Embryonic facial prominence (tissue), 1 donor: Measurements from ENCODE around the gene PDE6B.
"Not testable (repeated sequence)": the region's sequence is repeated elsewhere in the genome, so short reads cannot be mapped to it uniquely, and the experiment has no call there.

Experiments
- DNase-seq: peaks from one replicate; pipeline ENCODE4 v3.0.0-alpha.2; 2016; ENCODE audit errors: extremely low spot score

Gene PDE6B

DNA sequence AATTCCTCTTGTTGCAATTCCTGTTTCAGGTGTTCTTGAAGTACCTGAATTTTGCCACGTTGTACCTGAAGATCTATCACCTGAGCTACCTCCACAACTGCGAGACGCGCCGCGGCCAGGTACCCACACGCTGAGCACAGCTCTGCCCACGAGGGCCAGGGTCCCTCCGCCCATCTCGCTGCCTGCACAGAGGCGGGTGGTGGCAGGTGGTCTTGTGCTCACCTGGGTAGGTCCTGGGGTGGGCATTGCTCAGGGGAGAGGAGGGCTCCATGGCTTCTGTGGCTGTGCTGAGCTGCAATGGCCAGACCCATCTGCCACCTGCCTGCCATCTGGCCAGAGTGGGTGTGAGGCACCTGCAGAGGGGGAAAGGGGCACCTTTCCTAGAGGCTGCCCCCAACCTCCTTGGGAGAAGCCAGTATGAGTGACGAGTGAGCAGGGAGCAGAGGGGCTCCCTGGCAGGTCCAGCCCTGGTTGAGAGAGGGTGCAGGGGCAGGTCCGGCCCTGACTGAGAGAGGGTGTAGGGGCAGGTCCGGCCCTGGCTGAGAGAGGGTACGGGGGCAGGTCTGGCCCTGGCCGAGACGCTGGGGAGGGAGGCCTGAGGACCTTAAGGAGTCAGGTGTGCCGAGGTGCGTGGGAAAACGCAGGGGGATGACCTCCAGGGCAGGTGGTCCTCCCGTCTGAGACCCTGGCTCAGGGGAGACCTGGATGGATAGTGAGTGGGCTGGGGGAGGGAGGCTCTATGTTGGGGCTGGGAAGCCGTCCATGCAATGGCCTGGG lies 10.7 kb downstream of the PDE6B start:
- DNase-seq, result no peak

DNA sequence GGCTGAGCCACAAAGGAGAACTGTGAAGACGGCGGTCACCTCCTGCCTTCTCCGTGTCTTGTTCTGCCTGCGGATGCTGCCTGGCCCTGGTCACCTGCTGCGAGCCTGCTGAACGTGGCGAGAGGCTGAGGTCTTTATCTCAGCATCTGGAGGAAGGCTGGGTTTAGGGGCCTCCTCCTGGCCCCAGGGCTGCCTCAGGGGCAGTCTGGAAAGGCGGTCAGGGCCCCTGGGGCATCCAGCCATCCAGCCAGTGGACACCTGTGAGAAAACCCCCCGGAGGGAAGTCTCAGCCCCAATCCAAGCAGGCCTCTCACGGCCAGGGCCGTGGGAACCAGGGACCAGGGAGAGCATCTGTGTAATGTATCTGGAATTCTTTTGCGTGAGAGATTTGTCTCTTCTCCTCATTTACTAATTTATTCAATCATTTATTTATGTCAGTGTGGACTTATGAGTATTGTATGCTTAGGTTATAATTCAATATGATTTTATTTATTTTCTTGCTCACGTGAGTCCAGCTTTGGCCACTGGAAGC lies 11.3 kb downstream of the PDE6B start:
- no peak for DNase-seq

DNA sequence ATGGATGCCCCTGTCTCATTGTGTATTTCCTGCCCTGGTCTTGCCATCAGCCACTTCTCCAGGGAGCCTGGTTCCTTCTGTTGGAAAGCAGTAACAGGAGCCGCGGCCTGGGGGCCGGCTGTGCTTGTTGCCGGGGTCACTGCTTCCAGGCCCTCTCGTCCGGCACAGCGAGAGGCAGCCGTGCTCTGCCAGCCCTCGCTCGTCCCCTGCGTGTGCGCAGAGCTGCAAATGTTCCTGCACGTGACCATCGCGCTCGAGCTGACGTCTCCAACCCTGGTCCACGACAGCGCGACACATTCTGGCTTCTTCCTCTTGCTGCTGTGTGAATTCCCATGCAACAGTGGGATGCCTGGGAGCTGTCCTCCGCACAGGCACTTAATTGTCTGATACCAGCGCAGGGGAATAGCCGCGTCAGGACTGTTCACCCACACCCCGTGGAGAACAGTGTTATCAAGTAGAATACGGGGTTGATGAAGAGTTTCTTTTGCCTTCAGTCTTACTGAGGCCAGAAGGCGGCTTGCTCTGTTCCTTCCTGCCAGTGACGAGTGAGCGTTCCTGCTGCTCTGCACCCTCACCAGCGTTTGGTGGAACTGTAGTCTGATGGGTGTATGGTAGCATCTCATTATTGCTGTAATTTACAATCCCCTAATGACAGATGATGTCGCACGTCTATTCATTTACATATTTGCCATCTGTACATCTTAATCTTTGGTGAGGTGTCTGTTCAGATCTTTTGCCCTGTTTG lies 12.3 kb downstream of the PDE6B start:
- no peak for DNase-seq

DNA sequence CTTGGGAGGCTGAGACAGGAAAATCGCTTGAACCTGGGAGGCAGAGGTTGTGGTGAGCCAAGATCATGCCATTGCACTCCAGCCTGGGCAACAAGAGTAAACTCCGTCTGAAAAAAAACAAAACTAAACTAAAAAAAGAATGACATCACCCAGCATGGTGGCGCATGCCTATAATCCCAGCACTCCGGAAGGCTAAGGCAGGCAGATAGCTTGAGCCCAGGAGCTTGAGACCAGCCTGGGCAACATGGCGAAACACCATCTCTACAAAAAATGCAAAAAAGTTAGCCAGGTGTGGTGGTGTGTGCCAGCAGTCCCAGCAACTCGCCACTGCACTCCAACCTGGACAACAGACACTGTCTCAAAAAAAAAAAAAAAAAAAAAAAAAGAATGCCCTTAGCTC lies 17.0 kb downstream of the PDE6B start:
- not testable (repeated sequence) for DNase-seq

DNA sequence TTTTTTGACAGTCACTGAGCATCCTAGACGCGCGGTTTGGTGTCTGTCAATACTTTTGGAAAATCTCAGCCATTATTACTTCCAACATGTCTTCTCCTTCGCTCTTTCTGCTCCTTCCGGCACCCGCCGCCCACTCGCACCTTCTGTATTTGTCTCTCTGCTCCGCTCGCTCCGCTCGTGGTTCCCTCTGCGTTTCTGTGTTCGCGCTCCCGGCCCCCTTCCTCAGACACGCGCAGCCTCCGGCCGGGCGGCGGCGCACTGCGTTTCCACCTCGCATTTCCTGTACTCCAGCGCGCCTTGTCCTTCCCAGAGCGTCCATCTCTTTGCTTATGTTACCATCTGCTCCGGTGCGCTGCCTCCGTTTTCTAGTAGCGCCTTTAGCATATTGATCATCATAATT lies 21.1 kb downstream of the PDE6B start:
- DNase-seq, result no peak

DNA sequence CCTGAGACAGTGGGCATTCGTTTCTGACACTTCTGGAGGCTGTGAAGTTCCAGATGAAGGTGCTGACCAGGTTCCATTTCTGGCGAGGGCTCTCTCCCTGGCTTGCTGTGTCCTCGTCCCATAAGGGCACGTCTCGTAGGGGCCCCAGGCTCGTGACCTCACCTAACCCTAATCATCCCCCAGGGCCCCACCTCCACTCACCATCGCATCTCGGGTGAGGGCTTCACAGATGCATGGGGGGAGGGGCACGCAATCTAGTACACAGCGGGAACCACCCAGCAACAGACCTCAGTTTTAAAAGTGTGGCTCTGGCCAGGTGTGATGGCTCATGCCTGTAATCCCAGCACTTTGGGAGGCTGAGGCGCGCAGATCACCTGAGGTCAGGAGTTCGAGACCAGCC lies 22.1 kb downstream of the PDE6B start:
- DNase-seq, result no peak

DNA sequence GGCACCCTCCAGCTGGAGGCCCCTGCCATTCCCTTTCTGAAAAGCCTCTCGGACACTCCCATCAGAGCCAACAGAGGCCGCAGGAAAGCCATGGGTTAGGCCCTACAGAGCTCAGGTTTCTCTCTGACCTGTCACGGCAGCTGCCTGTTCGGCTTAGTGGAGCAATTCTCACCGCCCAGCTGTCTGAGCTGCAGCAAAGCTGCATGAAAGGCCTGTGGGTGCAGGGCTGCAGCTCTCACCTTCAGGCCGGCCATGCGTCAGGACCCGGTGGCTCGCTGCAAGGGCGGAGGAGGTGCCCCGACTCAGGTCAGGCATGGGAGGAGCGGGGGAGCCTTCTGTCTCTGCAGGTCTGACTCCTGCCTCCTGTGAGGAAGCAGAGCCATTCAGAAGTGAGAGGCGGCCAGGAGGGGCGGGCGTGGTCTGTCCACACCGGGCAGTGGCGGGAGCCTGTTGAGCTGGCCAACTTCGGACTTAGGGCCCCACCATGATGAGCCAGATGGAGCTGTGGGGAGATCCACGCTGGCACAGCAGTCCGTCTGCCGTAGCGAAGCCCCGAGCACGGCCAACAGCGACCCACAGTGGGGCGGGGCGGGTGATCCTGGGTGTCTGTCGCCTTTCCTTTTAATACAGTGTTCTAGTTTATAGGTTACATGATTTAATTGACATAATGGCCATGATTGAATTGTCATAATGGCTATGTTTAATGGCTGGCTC lies 23.4 kb downstream of the PDE6B start:
- DNase-seq, result no peak

DNA sequence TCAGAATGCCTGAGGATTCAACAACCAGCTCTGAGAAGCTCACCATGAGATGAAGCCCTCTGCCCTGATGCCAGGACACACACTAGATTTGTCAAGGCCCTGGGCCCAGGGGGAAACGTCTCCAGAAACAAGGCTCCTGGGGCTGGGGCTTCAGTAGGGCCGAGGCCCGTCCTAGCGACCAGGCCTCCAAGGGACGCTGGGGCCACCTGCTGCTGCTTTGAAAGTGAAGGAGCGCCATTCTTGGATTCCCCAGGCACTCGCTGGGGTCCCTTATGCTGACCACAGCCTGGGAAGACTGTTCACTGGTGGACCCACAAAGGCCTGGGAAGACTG lies 23.9 kb downstream of the PDE6B start:
- no peak for DNase-seq

DNA sequence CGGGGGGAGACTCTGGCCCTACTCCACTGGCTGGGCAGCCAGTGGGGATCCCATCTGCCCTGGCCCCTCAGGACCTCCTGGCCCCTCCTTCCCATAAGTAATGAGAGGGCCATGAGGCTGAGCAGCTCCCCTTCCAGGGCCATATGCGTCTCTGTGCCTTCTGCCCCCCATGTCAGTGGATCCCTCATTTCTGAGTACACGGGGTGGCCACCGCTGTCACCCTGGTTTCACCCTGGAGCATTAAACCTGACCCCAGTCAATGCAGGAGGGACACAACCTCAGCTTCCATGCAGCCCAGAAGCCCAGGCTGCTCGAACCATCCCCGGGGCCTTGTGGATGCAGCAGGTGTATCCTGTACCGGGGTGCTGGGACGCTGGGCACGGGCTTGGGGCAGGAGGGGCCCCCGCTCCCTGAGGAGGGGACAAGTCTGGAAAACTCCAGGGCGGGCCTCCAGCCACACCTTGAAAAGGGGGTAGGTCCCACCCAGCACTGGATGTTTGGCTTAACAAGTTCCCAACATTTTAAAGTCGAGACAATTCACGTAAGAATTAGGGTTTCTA lies 24.5 kb downstream of the PDE6B start:
- no peak for DNase-seq

DNA sequence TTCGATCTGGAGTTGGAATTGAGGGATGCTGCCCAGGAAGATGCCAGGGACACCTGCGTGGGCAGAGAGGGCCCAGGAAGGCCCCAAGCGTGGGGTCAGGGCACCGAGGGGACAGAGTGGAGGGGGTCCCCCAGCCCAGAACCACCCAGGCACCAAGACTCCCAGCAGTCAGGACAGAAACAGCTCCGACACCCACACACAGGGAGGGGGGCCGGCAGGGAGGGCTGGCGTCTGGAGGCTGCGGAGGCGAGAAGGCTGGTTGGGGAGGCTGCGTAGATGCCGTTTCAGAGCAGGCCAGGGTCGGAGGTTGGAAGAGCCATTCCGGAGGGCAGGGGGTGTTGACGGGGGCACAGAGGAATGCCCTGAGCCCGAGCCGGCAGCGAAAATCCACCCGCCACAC lies 25.1 kb downstream of the PDE6B start:
- no peak for DNase-seq

DNA sequence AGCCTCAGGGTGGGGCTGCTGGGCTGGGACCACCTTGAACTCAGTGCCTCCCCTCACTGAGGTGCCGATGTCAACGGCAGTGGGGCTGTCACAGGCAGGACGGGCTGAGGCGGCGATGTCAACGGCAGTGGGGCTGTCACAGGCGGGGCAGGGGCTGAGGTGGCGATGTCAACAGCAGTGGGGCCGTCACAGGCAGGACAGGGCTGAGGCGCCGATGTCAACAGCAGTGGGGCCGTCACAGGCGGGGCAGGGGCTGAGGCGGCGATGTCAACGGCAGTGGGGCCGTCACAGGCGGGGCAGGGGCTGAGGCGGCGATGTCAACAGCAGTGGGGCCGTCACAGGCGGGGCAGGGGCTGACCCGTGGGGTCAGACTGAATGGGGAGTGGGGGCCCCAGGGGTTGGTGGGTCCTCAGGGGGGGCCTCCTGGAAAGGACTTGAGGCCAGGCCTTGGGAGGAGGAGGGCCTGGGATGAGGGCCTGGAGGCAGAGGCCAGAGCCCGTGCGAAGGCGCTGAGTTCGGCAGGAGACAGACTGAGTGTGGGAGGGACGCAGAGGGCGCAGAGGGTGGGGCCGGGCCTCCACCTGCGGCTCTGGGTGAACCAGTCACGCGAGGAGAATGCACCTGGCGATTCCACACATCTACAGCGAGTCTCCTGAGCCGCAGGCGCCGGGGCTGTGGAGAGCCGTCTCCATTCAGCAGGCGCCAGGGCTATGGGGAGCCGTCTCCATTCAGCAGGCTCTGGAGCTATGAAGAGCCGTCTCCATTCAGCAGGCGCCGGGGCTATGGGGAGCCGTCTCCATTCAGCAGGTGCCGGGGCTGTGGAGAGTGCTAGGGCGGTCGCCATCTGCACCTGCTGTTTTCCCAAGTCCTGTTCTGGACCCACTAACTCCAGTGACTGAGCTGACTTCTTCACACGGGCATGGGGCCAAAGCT lies 25.8 kb downstream of the PDE6B start:
- DNase-seq, result no peak

DNA sequence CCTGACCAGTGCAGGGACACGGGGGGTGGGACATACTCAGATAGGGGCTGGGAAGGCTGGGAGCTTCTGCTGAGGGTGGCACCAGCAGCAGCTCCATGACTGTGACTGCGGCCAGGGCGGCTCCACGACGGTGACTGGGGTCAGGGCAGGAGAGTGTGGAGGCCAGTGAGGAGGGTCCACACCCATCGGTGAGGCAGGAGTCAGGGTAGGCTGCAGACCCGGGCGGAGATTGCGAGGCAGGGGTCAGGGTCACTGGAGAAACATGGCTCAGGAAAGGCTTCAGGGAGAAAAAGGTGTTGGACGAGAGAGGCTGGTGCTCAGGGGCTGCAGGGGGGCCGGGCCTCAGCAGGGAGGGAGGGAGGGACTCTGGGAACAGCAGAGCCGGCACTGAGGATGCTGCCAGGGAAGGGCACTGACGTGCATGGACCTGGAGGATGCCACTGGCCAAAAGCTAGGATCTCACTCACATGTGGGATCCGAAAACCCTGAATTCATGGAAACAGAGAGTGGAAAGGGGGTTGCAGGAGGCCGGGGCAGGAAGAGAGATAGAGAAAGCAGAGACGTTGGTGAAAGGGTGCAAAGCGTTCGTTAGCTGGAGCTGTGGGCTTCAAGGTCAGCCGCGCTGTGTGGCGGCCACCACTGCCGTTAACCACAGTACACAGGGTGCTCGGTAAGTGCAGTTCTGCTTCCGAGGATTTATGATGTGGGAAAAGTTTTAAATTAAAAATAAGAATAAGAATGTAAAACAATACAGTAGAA lies 26.7 kb downstream of the PDE6B start:
- DNase-seq, result no peak

DNA sequence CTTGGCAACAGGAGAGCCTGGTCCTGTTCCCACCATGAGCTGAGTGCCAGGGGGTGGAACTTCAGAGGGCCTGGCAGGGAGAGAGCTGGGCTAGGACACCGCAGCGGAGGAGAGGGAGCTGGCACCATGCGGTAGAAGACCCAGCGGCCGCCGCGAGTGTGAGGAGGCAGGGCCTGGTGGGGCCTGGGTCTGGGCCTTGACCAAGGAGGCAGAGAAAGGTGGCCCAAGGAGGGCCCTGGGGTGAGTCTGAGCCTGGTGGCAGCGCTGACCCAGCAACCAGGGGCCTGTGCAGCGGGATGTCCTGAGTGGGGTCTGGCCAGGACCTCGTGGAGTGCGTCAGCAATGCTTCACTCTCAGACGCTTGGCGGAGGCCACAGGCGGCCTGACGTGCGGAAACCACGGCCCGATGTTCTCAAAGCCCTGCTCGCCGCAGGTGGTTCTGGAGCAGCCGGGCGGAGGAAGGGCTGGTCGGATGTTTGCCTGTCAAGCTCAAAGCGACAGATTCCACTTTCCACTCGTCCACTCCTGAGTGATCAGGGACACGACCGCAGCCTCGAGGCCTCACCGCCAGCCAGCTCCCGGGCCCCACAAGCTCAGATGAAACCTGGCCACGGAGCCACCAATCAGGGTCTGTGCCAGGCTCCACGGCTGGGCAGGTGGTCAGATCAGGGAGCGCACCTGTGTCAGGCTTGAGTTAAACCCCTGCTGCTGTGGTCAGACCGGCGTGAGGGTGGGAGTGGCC lies 27.9 kb downstream of the PDE6B start:
- DNase-seq, result no peak

DNA sequence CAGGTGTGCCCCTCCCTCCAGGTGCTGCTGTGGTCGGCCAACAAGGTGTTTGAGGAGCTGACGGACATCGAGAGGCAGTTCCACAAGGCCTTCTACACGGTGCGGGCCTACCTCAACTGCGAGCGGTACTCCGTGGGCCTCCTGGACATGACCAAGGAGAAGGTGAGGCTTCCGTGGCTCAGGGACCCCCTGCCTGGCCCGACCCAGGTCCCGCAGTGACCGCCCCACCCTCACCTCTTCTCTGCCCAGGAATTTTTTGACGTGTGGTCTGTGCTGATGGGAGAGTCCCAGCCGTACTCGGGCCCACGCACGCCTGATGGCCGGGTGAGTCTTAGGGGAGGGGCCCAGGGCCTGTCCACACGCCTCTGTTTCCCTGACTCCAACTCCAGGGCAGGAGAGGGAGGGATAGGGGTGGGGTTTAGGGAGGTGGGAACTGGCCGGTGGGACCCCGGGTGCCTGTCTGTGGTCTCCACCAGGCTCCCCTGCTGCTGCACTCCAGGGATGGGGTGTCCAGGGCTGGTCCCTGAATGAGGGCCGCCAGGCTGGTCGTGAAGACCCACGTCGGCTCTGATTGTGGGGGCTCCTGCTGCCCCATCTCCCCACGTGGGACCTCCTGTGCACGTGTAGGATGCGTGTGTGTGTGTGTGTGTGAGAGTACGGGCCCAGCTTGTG lies 28.6 kb downstream of the PDE6B start:
- DNase-seq, result no peak

DNA sequence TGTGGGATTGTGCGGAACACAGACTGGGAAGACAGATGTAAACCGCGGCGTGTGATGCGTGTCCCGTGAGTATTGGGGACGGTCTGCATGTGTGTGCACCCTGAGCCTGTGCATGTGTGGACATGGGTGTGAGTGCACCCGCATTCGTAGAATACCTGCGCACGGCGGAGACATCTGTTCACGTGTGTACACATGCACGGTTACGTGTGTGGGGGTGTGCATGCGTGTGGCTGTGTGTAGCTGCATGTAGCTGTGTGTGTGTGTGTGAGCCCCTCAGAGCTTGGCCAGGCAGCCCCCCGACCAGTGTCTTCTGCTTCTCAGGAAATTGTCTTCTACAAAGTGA lies 29.1 kb downstream of the PDE6B start:
- DNase-seq, result no peak

DNA sequence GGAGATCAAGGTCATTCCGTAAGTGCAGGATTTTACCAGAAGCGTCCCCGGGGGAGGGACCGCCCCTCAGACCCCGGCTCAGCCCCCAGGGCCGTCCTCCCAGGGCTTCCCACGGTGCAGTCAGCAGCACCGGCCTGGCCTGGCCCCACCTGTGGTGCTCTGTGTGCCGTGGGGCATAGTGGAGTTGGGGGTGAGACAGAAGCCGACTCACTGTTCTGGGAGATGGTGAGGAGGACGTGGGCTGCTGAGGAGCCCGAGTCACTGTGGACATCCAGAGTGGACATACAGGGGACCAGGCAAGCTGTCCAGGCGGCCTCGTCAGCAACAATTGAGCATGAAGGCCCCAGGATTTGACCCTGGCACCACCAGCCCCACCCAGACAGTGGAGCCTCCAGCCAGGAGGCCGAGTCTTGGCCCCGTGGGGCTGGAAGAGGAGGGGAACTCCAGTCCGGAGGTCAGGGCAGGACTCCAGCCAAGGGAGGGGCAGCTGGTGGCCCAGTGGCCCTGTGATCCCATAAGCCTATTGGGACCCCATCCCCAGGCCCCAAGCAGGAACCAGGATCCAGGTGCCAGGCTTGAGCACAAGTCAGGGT lies 29.6 kb downstream of the PDE6B start:
- no peak for DNase-seq

DNA sequence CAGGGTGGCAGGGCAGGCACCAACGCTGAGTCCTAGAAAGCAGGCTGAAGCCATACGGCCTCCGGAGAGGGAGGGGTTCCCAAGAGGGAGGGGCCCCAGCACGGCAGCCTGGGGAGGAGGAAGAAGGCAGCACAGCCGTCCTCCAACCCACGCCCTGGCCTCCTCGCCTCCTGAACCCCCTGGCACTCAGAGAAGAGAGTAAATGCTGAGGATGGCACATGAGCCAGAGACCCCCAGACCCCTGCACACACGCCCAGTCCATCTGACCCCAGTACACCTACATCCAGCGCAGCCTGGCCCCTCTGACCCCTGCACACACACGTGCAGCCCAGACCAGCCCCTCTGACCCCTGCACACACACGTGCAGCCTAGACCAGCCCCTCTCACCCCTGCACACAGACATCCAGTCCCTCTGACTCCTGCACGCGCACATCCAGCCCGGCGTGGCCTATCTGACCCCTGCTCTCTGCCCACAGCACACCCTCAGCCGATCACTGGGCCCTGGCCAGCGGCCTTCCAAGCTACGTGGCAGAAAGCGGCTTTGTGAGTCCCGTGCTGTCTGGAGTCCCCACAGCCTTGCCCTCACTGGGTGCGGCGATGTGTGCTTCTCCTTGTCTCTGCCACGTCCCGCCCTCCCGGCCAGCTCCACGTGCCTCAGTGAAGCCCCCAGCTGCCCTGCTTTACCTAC lies 30.2 kb downstream of the PDE6B start:
- DNase-seq, result no peak
